ENCODE data around the gene CAD. TPM values are rescaled to one million over a fixed set of nuclear protein-coding genes. Genes with fewer than 3 reads are reported as not detected.
"Not testable (repeated sequence)": the region's sequence is repeated elsewhere in the genome, so short reads cannot be mapped to it uniquely, and the experiment has no call there.

CAD gene
- total RNA-seq, 2 experiments from 2014 or later = 132 to 173 TPM

DNA sequence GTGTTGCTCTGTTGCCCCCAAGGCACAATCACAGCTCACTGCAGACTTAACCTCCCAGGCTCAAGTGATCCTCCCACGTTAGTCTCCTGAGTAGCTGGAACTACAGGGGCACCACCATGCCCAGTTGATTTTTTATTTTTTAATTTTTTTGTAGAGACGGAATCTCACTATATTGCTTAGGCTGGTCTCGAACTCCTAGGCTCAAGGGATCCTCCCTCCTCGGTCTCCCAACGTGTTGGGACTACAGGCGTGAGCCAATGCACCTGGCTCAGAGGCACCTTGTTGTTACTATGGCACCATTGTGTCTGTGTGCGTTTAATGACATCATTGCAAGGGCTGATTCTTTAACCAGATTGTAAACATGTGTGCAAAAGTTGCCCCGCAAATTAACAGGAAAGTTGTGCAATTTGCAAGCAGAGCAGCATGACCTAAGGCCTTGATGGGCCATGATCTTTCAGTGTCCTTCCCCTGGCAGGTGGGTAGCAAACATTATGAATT, 45.8 kb upstream of the CAD start:
- H2AFZ ChIP-seq (ENCODE audit: low read length) = peak overlapping the region; percentile 17; the same call in 1 of the 2 replicates
- H3K9me2 ChIP-seq (ENCODE audit: insufficient read depth, low read length) = no peaks in the 10 kb centered on the region
- no peak overlapping the region for H3K27ac ChIP-seq (ENCODE audit: low read depth, low read length, poor library complexity, severe bottlenecking)
- peaks cover 77% of the 10 kb centered on the region for H3K4me1 ChIP-seq (ENCODE audit: insufficient read depth, low read length, poor library complexity, severe bottlenecking)
- no peaks in the 10 kb centered on the region for H3K36me3 ChIP-seq (ENCODE audit: insufficient read depth, low read length)
- H3K4me3 ChIP-seq (ENCODE audit: low read depth, low read length, poor library complexity, severe bottlenecking) = no peak overlapping the region
- no peaks in the 10 kb centered on the region for H4K20me1 ChIP-seq (ENCODE audit: insufficient read depth, low read length)
- no TSS peak for BruUV-seq (replicated peaks)
- ChIA-PET POLR2A (interaction anchor here (0.6 to 0.8 kb wide), 2 partner anchors 37 to 84 kb away, joined by 3 to 4 read pairs; partner anchors contain the start of gene PREB), CTCF (ENCODE audit: unreplicated experiment) (interaction anchor here (0.7 kb wide), 1 partner anchor 20 kb away, joined by 3 read pairs; no protein-coding TSS in a partner anchor)
- no peak for TF ChIP-seq EZH2phosphoT487 (IDR thresholded peaks at IDR 0.05; ENCODE audit: borderline replicate concordance, low read depth, low read length)
- TF ChIP-seq, protein P1, sequence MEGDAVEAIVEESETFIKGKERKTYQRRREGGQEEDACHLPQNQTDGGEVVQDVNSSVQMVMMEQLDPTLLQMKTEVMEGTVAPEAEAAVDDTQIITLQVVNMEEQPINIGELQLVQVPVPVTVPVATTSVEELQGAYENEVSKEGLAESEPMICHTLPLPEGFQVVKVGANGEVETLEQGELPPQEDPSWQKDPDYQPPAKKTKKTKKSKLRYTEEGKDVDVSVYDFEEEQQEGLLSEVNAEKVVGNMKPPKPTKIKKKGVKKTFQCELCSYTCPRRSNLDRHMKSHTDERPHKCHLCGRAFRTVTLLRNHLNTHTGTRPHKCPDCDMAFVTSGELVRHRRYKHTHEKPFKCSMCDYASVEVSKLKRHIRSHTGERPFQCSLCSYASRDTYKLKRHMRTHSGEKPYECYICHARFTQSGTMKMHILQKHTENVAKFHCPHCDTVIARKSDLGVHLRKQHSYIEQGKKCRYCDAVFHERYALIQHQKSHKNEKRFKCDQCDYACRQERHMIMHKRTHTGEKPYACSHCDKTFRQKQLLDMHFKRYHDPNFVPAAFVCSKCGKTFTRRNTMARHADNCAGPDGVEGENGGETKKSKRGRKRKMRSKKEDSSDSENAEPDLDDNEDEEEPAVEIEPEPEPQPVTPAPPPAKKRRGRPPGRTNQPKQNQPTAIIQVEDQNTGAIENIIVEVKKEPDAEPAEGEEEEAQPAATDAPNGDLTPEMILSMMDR (conservative IDR thresholded peaks at IDR 0.05; ENCODE audit: low read length) = no peak
- H3K79me2 ChIP-seq (ENCODE audit: insufficient read depth, low read depth, low read length) = no peaks in the 10 kb centered on the region
- no peak for DNase-seq (ENCODE audit: low spot score)
- intact Hi-C loops (cut with micrococcal nuclease; ENCODE audit: unreplicated experiment) = loop anchor here (5.0 kb wide), 1 partner anchor 121 kb away; no protein-coding TSS in a partner anchor
- H3K4me2 ChIP-seq (ENCODE audit: low read length) = no peak overlapping the region
- H3K9me3 ChIP-seq (ENCODE audit: low read length) = no peaks in the 10 kb centered on the region

DNA sequence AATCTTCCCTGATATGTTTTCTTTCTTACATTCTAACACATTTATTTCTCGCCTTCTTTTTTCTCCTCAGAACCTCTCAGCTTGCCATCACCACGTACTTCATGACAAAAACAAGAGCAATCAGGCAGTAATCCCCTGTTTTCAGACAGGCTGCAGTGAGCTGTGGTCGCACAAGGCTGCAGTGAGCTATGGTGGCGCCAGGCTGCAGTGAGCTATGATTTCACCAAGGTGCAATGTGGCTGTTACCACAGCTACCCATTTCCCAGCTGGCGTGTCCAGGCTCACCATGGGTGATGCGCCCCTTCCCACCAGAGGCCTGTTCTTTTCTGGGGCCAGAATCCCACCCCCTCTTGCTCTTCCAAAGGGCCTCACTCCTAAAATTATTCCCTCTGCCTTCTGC, 42.5 kb upstream of the CAD start:
- intact Hi-C loops (cut with micrococcal nuclease; ENCODE audit: unreplicated experiment) = loop anchor here (5.0 kb wide), 1 partner anchor 118 kb away; no protein-coding TSS in a partner anchor
- peak overlapping the region; percentile 84 for H2AFZ ChIP-seq (ENCODE audit: low read length)
- ChIA-PET CTCF (ENCODE audit: unreplicated experiment) (no interaction called here), POLR2A (interaction anchor here (0.5 to 3.7 kb wide), 11 partner anchors 11 to 787 kb away, joined by 3 to 24 read pairs (median 3); partner anchors contain the start of genes ABHD1, PREB and TCF23)
- no TSS peak for BruUV-seq (replicated peaks)
- TF ChIP-seq, protein P1 (conservative IDR thresholded peaks at IDR 0.05; ENCODE audit: low read length) = peak; percentile 41; the same call in 1 of the 2 replicates
- TF ChIP-seq EZH2phosphoT487 (IDR thresholded peaks at IDR 0.05; ENCODE audit: borderline replicate concordance, low read depth, low read length) = no peak
- peak; percentile 53 for DNase-seq (ENCODE audit: low spot score)
- no peaks in the 10 kb centered on the region for H3K79me2 ChIP-seq (ENCODE audit: insufficient read depth, low read depth, low read length)
- peaks cover 86% of the 10 kb centered on the region for H3K4me1 ChIP-seq (ENCODE audit: insufficient read depth, low read length, poor library complexity, severe bottlenecking)
- H3K36me3 ChIP-seq (ENCODE audit: insufficient read depth, low read length) = no peaks in the 10 kb centered on the region
- H4K20me1 ChIP-seq (ENCODE audit: insufficient read depth, low read length) = no peaks in the 10 kb centered on the region
- no peak overlapping the region for H3K4me3 ChIP-seq (ENCODE audit: low read depth, low read length, poor library complexity, severe bottlenecking)
- no peaks in the 10 kb centered on the region for H3K9me3 ChIP-seq (ENCODE audit: low read length)
- H3K4me2 ChIP-seq (ENCODE audit: low read length) = peak overlapping the region; percentile 44
- peak overlapping the region; percentile 18 for H3K27ac ChIP-seq (ENCODE audit: low read depth, low read length, poor library complexity, severe bottlenecking)
- no peaks in the 10 kb centered on the region for H3K9me2 ChIP-seq (ENCODE audit: insufficient read depth, low read length)

DNA sequence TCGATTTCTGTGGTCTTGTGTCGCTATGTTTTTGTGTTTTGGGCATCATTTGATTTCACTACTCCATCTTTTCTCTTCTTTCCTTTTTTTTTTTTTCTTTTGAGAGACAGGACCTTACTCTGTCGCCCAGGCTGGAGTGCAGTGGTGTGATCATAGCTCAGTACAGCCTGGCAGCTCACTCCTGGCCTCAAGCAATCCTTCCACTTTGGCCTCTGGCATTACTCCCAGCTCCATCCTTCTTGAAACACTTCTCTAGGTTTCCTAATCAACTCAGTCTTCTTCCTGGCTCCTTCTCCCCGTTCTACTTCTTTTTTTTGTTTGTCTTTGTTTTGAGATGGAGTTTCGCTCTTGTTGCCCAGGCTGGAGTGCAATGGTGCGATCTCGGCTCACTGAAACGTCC, 41.8 kb upstream of the CAD start:
- peaks cover 82% of the 10 kb centered on the region for H3K4me1 ChIP-seq (ENCODE audit: insufficient read depth, low read length, poor library complexity, severe bottlenecking)
- no peak overlapping the region for H3K4me3 ChIP-seq (ENCODE audit: low read depth, low read length, poor library complexity, severe bottlenecking)
- H4K20me1 ChIP-seq (ENCODE audit: insufficient read depth, low read length) = no peaks in the 10 kb centered on the region
- POLR2A ChIA-PET = interaction anchor here (0.5 to 3.7 kb wide), 10 partner anchors 11 to 786 kb away, joined by 3 to 24 read pairs (median 4); partner anchors contain the start of genes PREB and TCF23
- peak overlapping the region; percentile 84; the same call in 1 of the 2 replicates for H2AFZ ChIP-seq (ENCODE audit: low read length)
- H3K4me2 ChIP-seq (ENCODE audit: low read length) = peak overlapping the region; percentile 44; the same call in 1 of the 2 replicates
- no peaks in the 10 kb centered on the region for H3K9me3 ChIP-seq (ENCODE audit: low read length)
- H3K27ac ChIP-seq (ENCODE audit: low read depth, low read length, poor library complexity, severe bottlenecking) = peak overlapping the region; percentile 18
- H3K9me2 ChIP-seq (ENCODE audit: insufficient read depth, low read length) = no peaks in the 10 kb centered on the region
- CTCF ChIA-PET (ENCODE audit: unreplicated experiment) = interaction anchor here (1.2 kb wide), 2 partner anchors 11 to 75 kb away, joined by 3 to 4 read pairs; no protein-coding TSS in a partner anchor
- H3K36me3 ChIP-seq (ENCODE audit: insufficient read depth, low read length) = no peaks in the 10 kb centered on the region
- no TSS peak for BruUV-seq (replicated peaks)
- intact Hi-C loops (cut with micrococcal nuclease; ENCODE audit: unreplicated experiment) = no loop called here
- no peaks in the 10 kb centered on the region for H3K79me2 ChIP-seq (ENCODE audit: insufficient read depth, low read depth, low read length)
- TF ChIP-seq, protein P1 (conservative IDR thresholded peaks at IDR 0.05; ENCODE audit: low read length) = no peak
- no peak for TF ChIP-seq EZH2phosphoT487 (IDR thresholded peaks at IDR 0.05; ENCODE audit: borderline replicate concordance, low read depth, low read length)
- no peak for DNase-seq (ENCODE audit: low spot score)

DNA sequence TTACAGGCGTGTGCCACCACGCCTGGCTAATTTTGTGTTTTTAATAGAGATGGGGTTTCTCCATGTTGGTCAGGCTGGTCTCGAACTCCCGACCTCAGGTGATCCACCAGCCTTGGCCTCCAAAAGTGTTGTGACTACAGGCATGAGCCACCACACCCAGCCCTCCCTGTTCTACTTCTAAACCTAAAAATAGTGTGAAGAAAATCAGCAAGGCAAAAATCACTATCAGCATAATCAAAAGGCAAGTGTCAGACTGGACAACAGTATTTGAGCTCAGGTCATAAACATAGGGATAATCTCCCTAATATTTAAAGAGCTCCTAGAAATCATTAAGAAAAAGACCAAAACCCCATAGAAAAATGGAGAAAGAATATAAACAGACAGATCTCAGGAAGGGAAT, 41.4 kb upstream of the CAD start:
- Histone ChIP-seq H3K4me2 (ENCODE audit: low read length) (peak overlapping the region; percentile 36; the same call in 1 of the 2 replicates), H3K4me1 (ENCODE audit: insufficient read depth, low read length, poor library complexity, severe bottlenecking) (peaks cover 77% of the 10 kb centered on the region), H2AFZ (ENCODE audit: low read length) (peak overlapping the region; percentile 58; the same call in 1 of the 2 replicates)
- H3K9me3 ChIP-seq (ENCODE audit: low read length); H3K79me2 ChIP-seq (ENCODE audit: insufficient read depth, low read depth, low read length); H3K27ac ChIP-seq (ENCODE audit: low read depth, low read length, poor library complexity, severe bottlenecking); H3K4me3 ChIP-seq (ENCODE audit: low read depth, low read length, poor library complexity, severe bottlenecking); DNase-seq (ENCODE audit: low spot score); intact Hi-C loops (cut with micrococcal nuclease; ENCODE audit: unreplicated experiment); H4K20me1 ChIP-seq (ENCODE audit: insufficient read depth, low read length); H3K9me2 ChIP-seq (ENCODE audit: insufficient read depth, low read length); BruUV-seq (replicated peaks); H3K36me3 ChIP-seq (ENCODE audit: insufficient read depth, low read length): not testable (repeated sequence)
- CTCF ChIA-PET (ENCODE audit: unreplicated experiment) = interaction anchor here (1.2 kb wide), 2 partner anchors 11 to 76 kb away, joined by 3 to 4 read pairs; no protein-coding TSS in a partner anchor
- POLR2A ChIA-PET = interaction anchor here (1.2 to 3.7 kb wide), 5 partner anchors 10 to 52 kb away, joined by 3 to 24 read pairs (median 11); partner anchors contain the start of genes PREB and TCF23

All from OCI-LY7 (cell line).